HG02885 (cell line): ENCODE measurements around the gene RTKN.
"Not testable (repeated sequence)": the region's sequence is repeated elsewhere in the genome, so short reads cannot be mapped to it uniquely, and the experiment has no call there.

Experiments used
- ATAC-seq: cut with Tn5 transposase; IDR thresholded peaks from one replicate; pipeline ENCODE4 v1.9.1; 2021; ENCODE audit warnings: mild to moderate bottlenecking; ENCODE audit not compliant: unreplicated experiment, poor library complexity

The RTKN gene, protein sequence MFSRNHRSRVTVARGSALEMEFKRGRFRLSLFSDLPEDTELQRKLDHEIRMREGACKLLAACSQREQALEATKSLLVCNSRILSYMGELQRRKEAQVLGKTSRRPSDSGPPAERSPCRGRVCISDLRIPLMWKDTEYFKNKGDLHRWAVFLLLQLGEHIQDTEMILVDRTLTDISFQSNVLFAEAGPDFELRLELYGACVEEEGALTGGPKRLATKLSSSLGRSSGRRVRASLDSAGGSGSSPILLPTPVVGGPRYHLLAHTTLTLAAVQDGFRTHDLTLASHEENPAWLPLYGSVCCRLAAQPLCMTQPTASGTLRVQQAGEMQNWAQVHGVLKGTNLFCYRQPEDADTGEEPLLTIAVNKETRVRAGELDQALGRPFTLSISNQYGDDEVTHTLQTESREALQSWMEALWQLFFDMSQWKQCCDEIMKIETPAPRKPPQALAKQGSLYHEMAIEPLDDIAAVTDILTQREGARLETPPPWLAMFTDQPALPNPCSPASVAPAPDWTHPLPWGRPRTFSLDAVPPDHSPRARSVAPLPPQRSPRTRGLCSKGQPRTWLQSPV

DNA sequence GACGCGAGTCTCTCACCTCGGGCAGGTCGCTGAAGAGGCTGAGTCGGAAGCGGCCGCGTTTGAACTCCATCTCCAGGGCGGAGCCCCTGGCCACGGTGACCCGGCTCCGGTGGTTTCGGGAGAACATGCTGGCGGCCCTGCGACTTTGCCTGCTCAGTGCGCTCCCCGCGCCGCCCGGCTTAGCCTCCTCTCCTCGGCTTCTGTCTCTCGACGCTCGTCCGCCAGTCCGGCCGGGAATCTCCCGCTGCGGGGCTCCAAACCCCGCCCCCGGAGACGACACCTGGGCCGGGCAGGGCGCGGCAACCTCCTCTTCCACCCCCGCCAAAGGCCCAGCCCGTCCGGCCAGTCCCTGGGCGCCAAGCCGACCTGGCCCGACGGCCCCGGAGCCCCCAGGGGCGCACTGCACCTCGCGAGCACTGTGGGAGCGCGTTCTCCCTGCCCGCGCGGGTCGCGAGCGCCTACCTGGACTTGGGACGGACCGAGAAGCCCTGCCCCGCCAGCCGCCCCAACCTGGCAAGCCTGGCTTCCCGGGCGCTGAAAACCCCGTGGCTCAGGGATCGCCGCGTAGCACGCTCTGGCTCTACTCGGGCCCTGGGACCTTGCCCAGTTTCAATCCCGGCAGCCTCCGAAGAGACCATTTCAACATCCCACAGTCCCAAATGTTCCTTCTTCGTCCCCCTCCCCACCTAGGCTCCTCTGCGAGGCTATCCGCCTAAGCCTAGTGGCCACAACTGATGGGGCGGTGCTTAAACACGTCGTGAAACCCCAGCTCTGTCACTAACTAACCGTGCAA, at the start of gene RTKN:
Gene RTKN (minus strand): TSS at position 248 of the 793 bp plus-strand sequence. CDS start 121 bp downstream, at position 127.
- no peak for ATAC-seq

- no peak for ATAC-seq
Observed at GRCh38 chr2:74489906-74490305, 48.2 kb upstream of the RTKN start.

DNA sequence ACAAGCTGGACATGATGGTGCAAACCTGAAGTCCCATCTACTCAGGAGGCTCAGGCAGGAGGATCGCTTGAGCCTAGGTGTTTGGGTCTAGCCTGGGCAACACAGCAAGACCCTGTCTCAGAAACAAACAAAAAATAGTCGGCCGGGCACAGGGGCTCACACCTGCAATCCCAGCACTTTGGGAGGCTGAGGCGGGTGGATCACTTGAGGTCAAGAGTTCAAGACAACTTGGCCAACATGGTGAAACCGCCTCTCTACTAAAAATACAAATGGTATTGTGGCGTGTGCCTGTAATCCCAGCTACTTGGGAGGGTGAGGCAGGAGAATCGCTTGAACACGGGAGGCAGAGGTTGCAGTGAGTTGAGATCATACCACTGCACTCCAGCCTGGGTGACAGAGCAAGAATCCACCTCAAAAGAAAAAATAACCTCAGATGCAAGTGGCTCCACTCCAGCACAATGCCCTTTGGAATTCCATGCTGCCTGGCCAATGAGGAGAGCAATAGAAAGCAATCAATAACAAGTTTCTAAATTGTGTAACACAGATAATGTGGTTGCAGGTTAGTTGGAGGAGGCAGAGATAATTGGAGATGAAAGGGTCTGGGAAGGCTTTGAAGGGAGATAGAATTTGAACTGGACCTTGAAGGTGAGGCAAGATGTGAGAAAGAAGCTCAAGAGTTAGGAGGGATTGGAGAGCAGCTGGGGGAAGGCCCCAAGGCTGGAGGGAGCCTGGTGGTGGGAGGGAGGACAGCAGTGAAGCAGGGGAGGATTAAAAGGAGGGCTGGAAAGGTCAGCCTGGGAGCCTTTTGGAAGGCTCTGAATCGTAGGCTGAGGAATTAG, 47.1 kb upstream of the RTKN start:
- ATAC-seq, result no peak

DNA sequence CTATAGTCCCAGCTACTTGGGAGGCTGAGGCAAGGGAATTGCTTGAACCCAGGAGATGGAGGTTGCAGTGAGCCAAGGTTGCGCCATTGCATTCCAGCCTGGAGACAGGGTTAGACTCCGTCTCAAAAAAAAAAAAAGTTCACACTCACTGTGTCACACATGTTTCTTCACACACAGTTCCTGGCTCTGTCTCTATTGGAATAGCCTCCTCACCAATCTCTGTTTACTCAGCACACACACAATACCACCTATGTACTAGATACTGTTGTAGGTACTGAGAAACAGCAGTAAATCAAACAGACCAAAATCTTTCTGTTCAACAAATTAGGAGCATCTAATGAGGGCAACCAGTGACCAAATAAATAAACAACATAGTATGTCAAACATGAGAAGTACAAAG, 44.4 kb upstream of the RTKN start:
- ATAC-seq, result no peak

GRCh38 chr2:74483675-74484164, 42.0 kb upstream of the RTKN start:
- not testable (repeated sequence) for ATAC-seq

- ATAC-seq, result peak; percentile 90
Observed at GRCh38 chr2:74482801-74483674, 41.3 kb upstream of the RTKN start, which contains the start of the genes CCDC142 and TTC31. Gene CCDC142, minus strand, starts transcription at chr2:74482998. Its CDS starts 161 bp downstream, at chr2:74482837. Gene TTC31, plus strand, starts transcription at chr2:74483081. Its CDS starts 15 bp downstream, at chr2:74483096.

GRCh38 chr2:74481961-74482800, 40.4 kb upstream of the RTKN start:
- ATAC-seq, result peak; percentile 40

DNA sequence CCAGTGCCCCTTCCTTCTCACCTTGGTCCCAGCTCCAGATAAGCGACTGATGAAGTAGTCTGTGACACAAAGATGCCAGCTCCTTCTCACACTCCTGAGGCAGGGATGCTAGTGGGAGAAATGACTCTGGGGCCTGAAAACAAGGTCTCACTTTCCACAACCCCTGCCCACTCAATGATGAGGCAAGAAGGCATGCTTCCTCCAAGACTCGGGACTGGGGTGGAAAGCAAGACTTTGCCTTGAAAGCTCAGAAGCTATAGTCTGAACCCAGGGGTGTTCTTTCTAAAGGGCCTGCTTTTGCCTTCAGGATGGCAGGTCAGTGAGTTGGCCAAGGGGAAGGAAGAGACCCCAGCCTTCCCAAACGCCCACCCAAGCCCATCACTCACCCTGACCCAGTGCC, 39.7 kb upstream of the RTKN start:
- no peak for ATAC-seq

GRCh38 chr2:74474899-74475298, 33.2 kb upstream of the RTKN start:
- ATAC-seq, result no peak

GRCh38 chr2:74474481-74474880, 32.7 kb upstream of the RTKN start:
- no peak for ATAC-seq

DNA sequence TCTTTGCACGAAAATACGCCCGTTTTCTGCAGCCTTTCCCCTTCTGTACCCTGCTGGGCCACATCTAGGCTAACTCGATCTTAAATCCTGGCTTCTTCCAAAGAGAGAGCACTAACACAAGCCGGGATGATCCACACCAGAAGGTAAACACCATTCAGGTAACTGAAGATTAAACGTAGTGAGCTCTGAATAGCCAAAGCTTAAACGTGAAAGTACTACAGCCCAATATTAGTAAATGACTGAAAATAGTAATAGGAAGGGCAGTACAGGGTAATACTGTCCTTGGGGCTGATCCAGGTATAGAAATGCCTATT, 31.2 kb upstream of the RTKN start:
- no peak for ATAC-seq

GRCh38 chr2:74472086-74472944, 30.6 kb upstream of the RTKN start, which contains the start of gene MRPL53:
Gene MRPL53, minus strand, starts transcription at chr2:74472680. Its CDS starts 20 bp downstream, at chr2:74472660.
- ATAC-seq, result peak; percentile 87

- no peak for ATAC-seq
Observed at GRCh38 chr2:74471332-74472065, 29.8 kb upstream of the RTKN start.

GRCh38 chr2:74470742-74471141, 29.0 kb upstream of the RTKN start:
- ATAC-seq, result not testable (repeated sequence)

GRCh38 chr2:74464406-74464805, 22.7 kb upstream of the RTKN start:
- ATAC-seq, result no peak

DNA sequence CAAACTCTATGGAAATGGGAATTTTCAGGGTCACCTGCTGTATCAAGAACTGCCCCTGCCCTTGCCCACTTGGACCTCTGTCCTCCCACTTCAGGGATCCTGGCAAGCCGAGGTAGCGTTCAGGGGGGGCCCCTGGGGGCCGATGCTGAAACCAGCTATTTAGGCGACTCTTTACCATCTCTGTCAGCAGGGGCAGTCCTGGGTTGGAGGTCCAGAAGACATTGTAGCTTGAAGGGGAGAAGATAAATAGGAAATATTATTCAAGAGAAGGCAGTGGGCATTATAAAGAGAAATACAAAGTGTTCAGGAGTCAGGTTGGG, 21.0 kb upstream of the RTKN start:
- ATAC-seq, result no peak
